H9 (cell line): ENCODE measurements around the gene EXOSC10. TPM values are rescaled to one million over a fixed set of nuclear protein-coding genes. Genes with fewer than 3 reads are reported as not detected.

ENCODE experiments used
- DNase-seq: peaks from one replicate; pipeline ENCODE4 v3.0.0-alpha.2; 2017
- H2AFZ ChIP-seq: one replicate; pipeline ENCODE4 v1.6.1; 2013; ENCODE audit warnings: mild to moderate bottlenecking, low read length, control low read depth, moderate library complexity
- H2AK5ac ChIP-seq: 2 replicates; pipeline ENCODE4 v1.6.1; 2013; ENCODE audit warnings: low read length, control low read depth, mixed read lengths; ENCODE audit not compliant: insufficient read length
- H2BK120ac ChIP-seq: one replicate; pipeline ENCODE4 v1.6.1; 2013; ENCODE audit warnings: low read depth, mild to moderate bottlenecking, low read length, control low read depth, inconsistent platforms; ENCODE audit not compliant: poor library complexity, severe bottlenecking
- H2BK12ac ChIP-seq: 2 replicates; pipeline ENCODE4 v1.6.1; 2013; ENCODE audit warnings: low read length, control low read depth, mixed read lengths, low read depth; ENCODE audit not compliant: insufficient read length
- H2BK15ac ChIP-seq: 2 replicates; pipeline ENCODE4 v1.6.1; 2013; ENCODE audit warnings: low read depth, low read length, control low read depth
- H2BK20ac ChIP-seq: one replicate; pipeline ENCODE4 v1.6.1; 2013; ENCODE audit warnings: low read depth, mild to moderate bottlenecking, low read length, control low read depth, inconsistent platforms; ENCODE audit not compliant: poor library complexity, severe bottlenecking
- H2BK5ac ChIP-seq: 2 replicates; pipeline ENCODE4 v1.6.1; 2013; ENCODE audit warnings: low read length, control low read depth, mixed read lengths; ENCODE audit not compliant: insufficient read length
- H3K14ac ChIP-seq: 2 replicates; pipeline ENCODE4 v1.6.1; 2013; ENCODE audit warnings: low read length, control low read depth; ENCODE audit not compliant: insufficient read depth
- H3K18ac ChIP-seq: 2 replicates; pipeline ENCODE4 v1.6.1; 2013; ENCODE audit warnings: low read depth, mild to moderate bottlenecking, mixed read lengths, low read length, control low read depth; ENCODE audit not compliant: insufficient read length
- H3K23ac ChIP-seq: 2 replicates; pipeline ENCODE4 v1.6.1; 2013; ENCODE audit warnings: low read length, control low read depth, mixed read lengths, low read depth; ENCODE audit not compliant: insufficient read length
- H3K23me2 ChIP-seq: 2 replicates; pipeline ENCODE4 v1.6.1; 2013; ENCODE audit warnings: low read depth, mild to moderate bottlenecking, mixed read lengths, low read length, control low read depth; ENCODE audit not compliant: insufficient read length, poor library complexity, severe bottlenecking
- H3K27ac ChIP-seq: 2 replicates; pipeline ENCODE4 v1.5.1; 2013; ENCODE audit warnings: low read length, control low read depth, mixed read lengths, low read depth; ENCODE audit not compliant: insufficient read length
- H3K27me3 ChIP-seq: 2 replicates; pipeline ENCODE4 v1.6.1; 2013; ENCODE audit warnings: low read length, control low read depth, inconsistent platforms; ENCODE audit not compliant: insufficient read depth
- H3K4ac ChIP-seq: 2 replicates; pipeline ENCODE4 v1.6.1; 2013; ENCODE audit warnings: low read depth, mild to moderate bottlenecking, control low read depth, inconsistent platforms, low read length, moderate library complexity
- H3K4me1 ChIP-seq: 2 replicates; pipeline ENCODE4 v1.6.1; 2013; ENCODE audit warnings: low read length, control low read depth, inconsistent platforms; ENCODE audit not compliant: insufficient read depth
- H3K4me2 ChIP-seq: 2 replicates; pipeline ENCODE4 v1.6.1; 2013; ENCODE audit warnings: low read length, control low read depth, mixed read lengths; ENCODE audit not compliant: insufficient read length, insufficient read depth
- H3K56ac ChIP-seq: 2 replicates; pipeline ENCODE4 v1.6.1; 2013; ENCODE audit warnings: low read depth, mild to moderate bottlenecking, mixed read lengths, low read length, control low read depth; ENCODE audit not compliant: insufficient read length
- H3K79me1 ChIP-seq: 2 replicates; pipeline ENCODE4 v1.6.1; 2013; ENCODE audit warnings: low read depth, mild to moderate bottlenecking, moderate library complexity, low read length, control low read depth, inconsistent platforms; ENCODE audit not compliant: insufficient read depth, poor library complexity, severe bottlenecking
- H3K79me2 ChIP-seq: 2 replicates; pipeline ENCODE4 v1.6.1; 2013; ENCODE audit warnings: low read length, control low read depth, inconsistent platforms; ENCODE audit not compliant: insufficient read depth
- H3K9ac ChIP-seq: 2 replicates; pipeline ENCODE4 v1.6.1; 2013; ENCODE audit warnings: low read length, control low read depth, mixed read lengths; ENCODE audit not compliant: insufficient read length; ENCODE audit errors: extremely low read depth
- H3K9me3 ChIP-seq: one replicate; pipeline ENCODE4 v1.6.1; 2013; ENCODE audit warnings: low read depth, low read length, inconsistent platforms; ENCODE audit not compliant: control insufficient read depth
- H3T11ph ChIP-seq: one replicate; pipeline ENCODE4 v1.6.1; 2013; ENCODE audit warnings: mild to moderate bottlenecking, low read length, control low read depth, inconsistent platforms
- H4K20me1 ChIP-seq: one replicate; pipeline ENCODE4 v1.6.1; 2013; ENCODE audit not compliant: control insufficient read depth, insufficient read length, insufficient read depth
- H4K5ac ChIP-seq: 2 replicates; pipeline ENCODE4 v1.6.1; 2013; ENCODE audit warnings: low read depth, mild to moderate bottlenecking, mixed read lengths, low read length, control low read depth; ENCODE audit not compliant: insufficient read length
- H4K8ac ChIP-seq: replicated peaks from 2 replicates; pipeline ENCODE4 v1.6.1; 2013; ENCODE audit warnings: low read length, control low read depth, mixed read lengths, low read depth; ENCODE audit not compliant: insufficient read length
- H4K91ac ChIP-seq: 2 replicates; pipeline ENCODE4 v1.6.1; 2013; ENCODE audit warnings: low read depth, mild to moderate bottlenecking, moderate library complexity, mixed read lengths, low read length, control low read depth; ENCODE audit not compliant: insufficient read length
- H3K27ac Mint-ChIP-seq, 3 experiments: 2 replicates in 2 of 3; 3 replicates in 1 of 3; pipeline ENCODE4 v1.8.0; 2020 to 2021; ENCODE audit warnings: mixed read lengths in 3 of 3, mild to moderate bottlenecking in 1 of 3, moderate library complexity in 1 of 3
- H3K27me3 Mint-ChIP-seq: 2 replicates; pipeline ENCODE4 v1.8.0; 2021; ENCODE audit warnings: low read depth, mild to moderate bottlenecking, moderate library complexity, mixed read lengths
- H3K36me3 Mint-ChIP-seq, 3 experiments: 2 replicates in 2 of 3; 3 replicates in 1 of 3; pipeline ENCODE4 v1.8.0; 2020 to 2021; ENCODE audit warnings: low read depth in 3 of 3, mixed read lengths in 3 of 3; ENCODE audit not compliant: insufficient read depth in 1 of 3
- H3K4me1 Mint-ChIP-seq, 2 experiments: 2 replicates each; pipeline ENCODE4 v1.8.0; 2020; ENCODE audit warnings: mixed read lengths in 2 of 2
- H3K4me3 Mint-ChIP-seq, 2 experiments: 2 replicates in 1 of 2; 3 replicates in 1 of 2; pipeline ENCODE4 v1.8.0; 2020 to 2021; ENCODE audit warnings: mild to moderate bottlenecking in 2 of 2, mixed read lengths in 2 of 2, moderate library complexity in 1 of 2
- H3K9me3 Mint-ChIP-seq, 2 experiments: 2 replicates in 1 of 2; 3 replicates in 1 of 2; pipeline ENCODE4 v1.8.0; 2020; ENCODE audit warnings: mild to moderate bottlenecking in 2 of 2, mixed read lengths in 2 of 2, moderate library complexity in 1 of 2
- CTCF ChIP-seq: fragments of 200-600 bp; sonication (generic); conservative IDR thresholded peaks from 3 replicates; pipeline ENCODE4 v1.8.0; 2021; ENCODE audit warnings: antibody characterized with exemption, mild to moderate bottlenecking
- WGBS: extraction: QIAGEN DNeasy Blood & Tissue Kit; methylation state at CpG from one replicate; pipeline ENCODE4 v1.1.7; 2013; ENCODE audit warnings: missing lambda C conversion rate, low lambda C conversion rate, mixed read lengths; ENCODE audit not compliant: insufficient read length; ENCODE audit errors: extremely low coverage; 5-methylcytosine and 5-hydroxymethylcytosine counted together
- total RNA-seq: library from RNA; stranded (reverse); gene quantifications from 2 replicates; pipeline ENCODE4 v1.2.1, GENCODE V29; 2021

Gene EXOSC10
- total RNA-seq, 1 experiment from 2014 or later, result 83.4 TPM

- no peak overlapping the region for H3K27ac ChIP-seq
- no peaks in the 10 kb centered on the region for H3K79me2 ChIP-seq
- Mint-ChIP-seq H3K4me1 (peaks cover 3 to 4% of the 10 kb centered on the region in 2 experiments; a peak in 3 of 4 replicates), H3K27me3 (no peaks in the 10 kb centered on the region), H3K4me3 (peak overlapping the region; percentile 94 to 96), H3K27ac (peak overlapping the region; percentile 90 to 99 (median 97); a peak in 3 of 7 replicates), H3K36me3 (peaks cover 9 to 34% (median 27%) of the 10 kb centered on the region in 3 experiments; a peak in 6 of 7 replicates), H3K9me3 (no peaks in the 10 kb centered on the region)
- WGBS, result no CpG with 5 or more reads among the region's 13 CpGs
- no peak overlapping the region for H2BK20ac ChIP-seq
- H3K18ac ChIP-seq, result no peak overlapping the region
- H3K23ac ChIP-seq, result no peak overlapping the region
- H3K79me1 ChIP-seq, result no peaks in the 10 kb centered on the region
- no peak overlapping the region for H2BK12ac ChIP-seq
- no peaks in the 10 kb centered on the region for H3K27me3 ChIP-seq
- H3T11ph ChIP-seq, result no peak overlapping the region
- peak overlapping the region; percentile 60 for H3K9ac ChIP-seq
- no peak overlapping the region for H2BK15ac ChIP-seq
- no peak overlapping the region for H2BK120ac ChIP-seq
- H4K5ac ChIP-seq, result no peak overlapping the region
- H3K4me2 ChIP-seq, result peak overlapping the region; percentile 50
- H4K20me1 ChIP-seq, result no peaks in the 10 kb centered on the region
- H3K9me3 ChIP-seq, result no peaks in the 10 kb centered on the region
- no peak overlapping the region for H2BK5ac ChIP-seq
- no peak for TF ChIP-seq CTCF
- H3K4ac ChIP-seq, result no peak overlapping the region
- H3K23me2 ChIP-seq, result no peaks in the 10 kb centered on the region
- no peak overlapping the region for H3K56ac ChIP-seq
- no peak overlapping the region for H4K8ac ChIP-seq
- no peak overlapping the region for H4K91ac ChIP-seq
- peak overlapping the region; percentile 44 for H2AFZ ChIP-seq
- H2AK5ac ChIP-seq, result no peak overlapping the region
- H3K4me1 ChIP-seq, result no peaks in the 10 kb centered on the region
- H3K14ac ChIP-seq, result no peak overlapping the region
- DNase-seq, result no peak
These were observed 452 bp upstream of the EXOSC10 start for GRCh38 chr1:11100149-11100493.
